ENCODE measurements around the gene LYPD6B. TPM values are rescaled to one million over a fixed set of nuclear protein-coding genes. Genes with fewer than 3 reads are reported as not detected.
A peak's percentile ranks its signal among the peaks of the same experiment; 100 is the strongest.

The LYPD6B gene
- total RNA-seq, 1 experiment from 2014 or later, result 0.75 TPM

DNA sequence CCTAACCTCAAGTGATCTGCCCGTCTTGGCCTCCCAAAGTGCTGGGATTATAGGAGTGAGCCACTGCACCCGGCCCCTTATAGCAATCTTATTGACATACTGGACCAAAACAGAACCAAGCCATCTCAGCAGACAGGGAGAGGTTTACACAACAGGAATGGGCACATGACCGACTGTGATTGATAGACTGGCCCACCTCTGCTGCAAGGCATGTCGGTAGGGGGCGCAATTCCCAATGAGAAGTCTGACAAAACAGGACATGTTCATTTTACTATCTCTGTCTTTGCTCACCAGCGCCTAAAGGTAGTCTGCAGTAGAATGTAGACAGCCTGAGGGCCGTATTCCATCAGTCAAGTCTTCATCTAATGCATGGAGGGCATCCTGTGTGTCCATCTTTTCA is 2.0 kb downstream of the LYPD6B start:
- peak; percentile 90 for DNase-seq

DNA sequence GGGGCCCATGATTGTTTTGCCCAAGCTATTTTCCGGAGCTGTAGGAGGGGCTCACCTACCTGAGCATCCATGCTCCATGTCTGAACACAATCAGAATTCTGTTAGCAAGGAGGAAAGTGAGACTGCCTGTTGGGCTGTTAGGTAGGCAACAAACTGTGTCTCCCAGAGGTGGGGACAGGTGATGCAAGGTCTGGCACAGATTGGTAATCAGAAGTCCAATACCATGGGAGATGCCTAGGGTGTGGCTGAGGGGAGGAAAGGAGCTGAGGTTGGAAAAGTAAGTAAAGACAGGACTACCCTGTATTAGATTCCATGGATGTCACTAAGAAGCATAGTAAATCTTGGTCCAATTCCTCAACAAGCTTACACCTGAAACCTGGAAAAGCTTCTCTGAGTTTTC is 3.0 kb downstream of the LYPD6B start:
- no peaks in the 10 kb centered on the region for H3K9me2 ChIP-seq (replicated peaks; ENCODE audit: insufficient read depth, low read length)
- no peak for DNase-seq
- no peaks in the 10 kb centered on the region for H4K20me1 ChIP-seq (ENCODE audit: insufficient read depth, low read depth, low read length)
- H3K9me3 ChIP-seq (ENCODE audit: low read length), result no peaks in the 10 kb centered on the region
- H3K79me2 ChIP-seq (ENCODE audit: low read length), result no peaks in the 10 kb centered on the region
- H3K4me1 ChIP-seq (ENCODE audit: low read length), result no peaks in the 10 kb centered on the region
- no peak overlapping the region for H2AFZ ChIP-seq (ENCODE audit: low read length)
- no peak overlapping the region for H3K27ac ChIP-seq (ENCODE audit: low read length)
- no peaks in the 10 kb centered on the region for H3K27me3 ChIP-seq (ENCODE audit: low read length)
- no peak overlapping the region for H3K4me2 ChIP-seq (ENCODE audit: low read depth, low read length, poor library complexity, severe bottlenecking)
- H3K36me3 ChIP-seq (ENCODE audit: insufficient read depth, low read length), result no peaks in the 10 kb centered on the region
- no peak overlapping the region for H3K4me3 ChIP-seq (ENCODE audit: low read length)
- H3K9ac ChIP-seq (ENCODE audit: low read length), result no peak overlapping the region

More for the DNA sequence above, 2.0 kb downstream of the LYPD6B start:
- H3K9me2 ChIP-seq (replicated peaks; ENCODE audit: insufficient read depth, low read length), result no peaks in the 10 kb centered on the region
- H3K4me1 ChIP-seq (ENCODE audit: low read length), result no peaks in the 10 kb centered on the region
- H3K27ac ChIP-seq (ENCODE audit: low read length), result no peak overlapping the region
- H3K36me3 ChIP-seq (ENCODE audit: insufficient read depth, low read length), result no peaks in the 10 kb centered on the region
- H3K9me3 ChIP-seq (ENCODE audit: low read length), result no peaks in the 10 kb centered on the region
- no peak overlapping the region for H3K9ac ChIP-seq (ENCODE audit: low read length)
- no peak overlapping the region for H3K4me2 ChIP-seq (ENCODE audit: low read depth, low read length, poor library complexity, severe bottlenecking)
- no peaks in the 10 kb centered on the region for H3K79me2 ChIP-seq (ENCODE audit: low read length)
- no peaks in the 10 kb centered on the region for H4K20me1 ChIP-seq (ENCODE audit: insufficient read depth, low read depth, low read length)
- no peak overlapping the region for H2AFZ ChIP-seq (ENCODE audit: low read length)
- H3K27me3 ChIP-seq (ENCODE audit: low read length), result no peaks in the 10 kb centered on the region
- no peak overlapping the region for H3K4me3 ChIP-seq (ENCODE audit: low read length)

GRCh38 chr2:149042881-149043280 is 4.4 kb downstream of the LYPD6B start:
- H3K4me3 ChIP-seq (ENCODE audit: low read length), result no peak overlapping the region
- no peak overlapping the region for H3K9ac ChIP-seq (ENCODE audit: low read length)
- no peak overlapping the region for H2AFZ ChIP-seq (ENCODE audit: low read length)
- no peak overlapping the region for H3K27ac ChIP-seq (ENCODE audit: low read length)
- DNase-seq, result no peak
- no peaks in the 10 kb centered on the region for H3K9me3 ChIP-seq (ENCODE audit: low read length)
- no peaks in the 10 kb centered on the region for H3K4me1 ChIP-seq (ENCODE audit: low read length)
- no peaks in the 10 kb centered on the region for H3K27me3 ChIP-seq (ENCODE audit: low read length)
- H3K79me2 ChIP-seq (ENCODE audit: low read length), result no peaks in the 10 kb centered on the region
- no peaks in the 10 kb centered on the region for H3K9me2 ChIP-seq (replicated peaks; ENCODE audit: insufficient read depth, low read length)
- H4K20me1 ChIP-seq (ENCODE audit: insufficient read depth, low read depth, low read length), result no peaks in the 10 kb centered on the region
- no peak overlapping the region for H3K4me2 ChIP-seq (ENCODE audit: low read depth, low read length, poor library complexity, severe bottlenecking)
- H3K36me3 ChIP-seq (ENCODE audit: insufficient read depth, low read length), result no peaks in the 10 kb centered on the region

DNA sequence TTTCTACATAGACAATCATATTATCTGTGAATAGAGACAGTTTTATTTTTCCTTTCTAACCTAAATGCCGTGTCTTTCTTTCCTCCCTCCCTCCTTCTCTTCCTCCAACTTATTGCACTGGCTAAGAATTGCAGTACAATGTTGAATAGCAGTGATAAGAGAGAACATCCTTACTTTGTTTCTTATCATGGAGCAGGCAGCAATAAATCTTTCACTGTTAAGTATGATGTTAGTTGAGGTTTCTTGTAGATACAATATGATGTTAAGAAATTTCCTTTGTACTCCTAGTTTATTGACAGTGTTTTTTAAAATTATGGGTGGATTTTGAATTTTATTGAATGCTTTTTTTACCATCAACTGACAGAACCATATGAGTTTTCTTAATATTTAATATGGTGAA is 6.0 kb downstream of the LYPD6B start:
- no peak for DNase-seq
- H3K36me3 ChIP-seq (ENCODE audit: insufficient read depth, low read length), result no peaks in the 10 kb centered on the region
- no peak overlapping the region for H3K9ac ChIP-seq (ENCODE audit: low read length)
- no peak overlapping the region for H3K27ac ChIP-seq (ENCODE audit: low read length)
- no peaks in the 10 kb centered on the region for H3K27me3 ChIP-seq (ENCODE audit: low read length)
- no peaks in the 10 kb centered on the region for H3K4me1 ChIP-seq (ENCODE audit: low read length)
- H3K9me2 ChIP-seq (replicated peaks; ENCODE audit: insufficient read depth, low read length), result no peaks in the 10 kb centered on the region
- H2AFZ ChIP-seq (ENCODE audit: low read length), result no peak overlapping the region
- H3K4me2 ChIP-seq (ENCODE audit: low read depth, low read length, poor library complexity, severe bottlenecking), result no peak overlapping the region
- H3K79me2 ChIP-seq (ENCODE audit: low read length), result no peaks in the 10 kb centered on the region
- H4K20me1 ChIP-seq (ENCODE audit: insufficient read depth, low read depth, low read length), result no peaks in the 10 kb centered on the region
- no peaks in the 10 kb centered on the region for H3K9me3 ChIP-seq (ENCODE audit: low read length)
- H3K4me3 ChIP-seq (ENCODE audit: low read length), result no peak overlapping the region

GRCh38 chr2:149047118-149047517 is 8.6 kb downstream of the LYPD6B start:
- Histone ChIP-seq H3K79me2 (ENCODE audit: low read length) (no peaks in the 10 kb centered on the region), H3K9ac (ENCODE audit: low read length) (no peak overlapping the region), H2AFZ (ENCODE audit: low read length) (no peak overlapping the region), H3K9me2 (replicated peaks; ENCODE audit: insufficient read depth, low read length) (no peaks in the 10 kb centered on the region), H3K36me3 (ENCODE audit: insufficient read depth, low read length) (no peaks in the 10 kb centered on the region), H3K4me1 (ENCODE audit: low read length) (no peaks in the 10 kb centered on the region), H3K27ac (ENCODE audit: low read length) (no peak overlapping the region), H3K27me3 (ENCODE audit: low read length) (no peaks in the 10 kb centered on the region), H3K4me2 (ENCODE audit: low read depth, low read length, poor library complexity, severe bottlenecking) (no peak overlapping the region), H4K20me1 (ENCODE audit: insufficient read depth, low read depth, low read length) (no peaks in the 10 kb centered on the region), H3K9me3 (ENCODE audit: low read length) (no peaks in the 10 kb centered on the region), H3K4me3 (ENCODE audit: low read length) (no peak overlapping the region)
- no peak for DNase-seq

DNA sequence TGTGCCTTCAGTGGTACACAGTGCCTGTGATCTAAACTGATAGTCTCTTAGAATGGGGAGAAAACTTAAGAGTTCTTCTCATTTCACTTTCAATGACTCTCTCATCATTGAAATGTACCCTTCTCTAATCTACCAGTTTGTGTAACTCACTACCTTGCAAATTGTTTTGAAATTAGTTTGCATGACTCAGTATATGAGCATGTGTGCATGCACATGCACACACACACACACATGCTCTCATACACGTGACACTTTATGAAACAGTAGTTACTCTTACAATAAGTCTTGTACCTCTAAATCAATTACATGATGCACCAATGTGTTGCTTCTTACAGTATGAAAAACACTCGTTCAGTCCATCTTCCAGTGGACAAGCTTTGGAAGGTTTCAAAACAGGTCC is 10.6 kb downstream of the LYPD6B start:
- Histone ChIP-seq H3K79me2 (ENCODE audit: low read length) (no peaks in the 10 kb centered on the region), H3K9me3 (ENCODE audit: low read length) (no peaks in the 10 kb centered on the region), H3K4me3 (ENCODE audit: low read length) (no peak overlapping the region), H4K20me1 (ENCODE audit: insufficient read depth, low read depth, low read length) (no peaks in the 10 kb centered on the region), H3K9ac (ENCODE audit: low read length) (no peak overlapping the region), H3K9me2 (replicated peaks; ENCODE audit: insufficient read depth, low read length) (no peaks in the 10 kb centered on the region), H3K36me3 (ENCODE audit: insufficient read depth, low read length) (no peaks in the 10 kb centered on the region), H3K4me1 (ENCODE audit: low read length) (no peaks in the 10 kb centered on the region), H3K27me3 (ENCODE audit: low read length) (no peaks in the 10 kb centered on the region), H2AFZ (ENCODE audit: low read length) (no peak overlapping the region), H3K4me2 (ENCODE audit: low read depth, low read length, poor library complexity, severe bottlenecking) (no peak overlapping the region), H3K27ac (ENCODE audit: low read length) (no peak overlapping the region)
- DNase-seq, result no peak

DNA sequence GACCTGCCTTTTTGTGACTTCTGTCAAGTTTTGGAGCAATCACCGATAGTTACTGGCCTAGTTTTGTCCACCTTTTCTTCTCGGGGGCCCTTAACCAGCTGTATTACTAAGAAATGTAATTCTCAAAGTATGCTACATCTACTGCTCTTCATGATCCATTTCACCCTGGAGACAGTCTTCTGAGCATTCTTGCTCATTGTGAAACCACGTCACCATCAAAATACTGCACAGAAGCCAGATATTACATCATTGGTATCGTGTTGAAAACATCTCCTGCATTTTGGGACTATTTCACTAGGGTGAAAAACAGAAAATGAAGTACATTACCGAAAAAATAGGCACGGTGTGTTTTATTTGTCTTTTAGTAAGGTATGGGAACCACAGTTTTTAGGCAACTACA is 11.7 kb downstream of the LYPD6B start:
- Histone ChIP-seq H4K20me1 (ENCODE audit: insufficient read depth, low read depth, low read length) (no peaks in the 10 kb centered on the region), H3K36me3 (ENCODE audit: insufficient read depth, low read length) (no peaks in the 10 kb centered on the region), H3K4me3 (ENCODE audit: low read length) (no peak overlapping the region), H3K4me2 (ENCODE audit: low read depth, low read length, poor library complexity, severe bottlenecking) (no peak overlapping the region), H3K9ac (ENCODE audit: low read length) (no peak overlapping the region), H3K27ac (ENCODE audit: low read length) (no peak overlapping the region), H2AFZ (ENCODE audit: low read length) (peak overlapping the region; percentile 62; the same call in 1 of the 2 replicates), H3K9me2 (replicated peaks; ENCODE audit: insufficient read depth, low read length) (no peaks in the 10 kb centered on the region), H3K79me2 (ENCODE audit: low read length) (no peaks in the 10 kb centered on the region), H3K27me3 (ENCODE audit: low read length) (no peaks in the 10 kb centered on the region), H3K9me3 (ENCODE audit: low read length) (no peaks in the 10 kb centered on the region), H3K4me1 (ENCODE audit: low read length) (no peaks in the 10 kb centered on the region)
- DNase-seq, result no peak

DNA sequence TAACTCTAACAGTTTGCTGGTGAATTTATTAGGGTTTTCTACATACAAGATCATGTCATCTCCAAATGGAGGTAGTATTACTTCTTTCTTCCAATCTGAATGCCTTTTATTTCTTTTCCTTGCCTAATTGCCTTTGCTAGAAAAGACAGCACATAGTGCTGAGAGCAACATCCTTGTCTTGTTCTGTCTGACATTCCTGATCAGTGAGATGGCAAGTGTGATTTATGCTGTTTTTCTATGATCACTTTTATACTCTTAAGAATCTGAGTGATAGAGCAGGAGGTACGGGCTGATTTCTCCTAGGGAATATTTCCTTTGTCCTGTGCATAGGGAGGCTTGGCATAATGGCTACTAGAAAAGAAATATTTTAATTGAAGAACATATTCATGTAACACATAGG is 17.3 kb downstream of the LYPD6B start:
- Histone ChIP-seq H3K27ac (ENCODE audit: low read length) (no peak overlapping the region), H3K4me2 (ENCODE audit: low read depth, low read length, poor library complexity, severe bottlenecking) (no peak overlapping the region), H3K9me2 (replicated peaks; ENCODE audit: insufficient read depth, low read length) (no peaks in the 10 kb centered on the region), H3K36me3 (ENCODE audit: insufficient read depth, low read length) (no peaks in the 10 kb centered on the region), H3K27me3 (ENCODE audit: low read length) (no peaks in the 10 kb centered on the region), H4K20me1 (ENCODE audit: insufficient read depth, low read depth, low read length) (no peaks in the 10 kb centered on the region), H3K79me2 (ENCODE audit: low read length) (no peaks in the 10 kb centered on the region), H3K9ac (ENCODE audit: low read length) (no peak overlapping the region), H3K4me3 (ENCODE audit: low read length) (no peak overlapping the region), H2AFZ (ENCODE audit: low read length) (no peak overlapping the region), H3K9me3 (ENCODE audit: low read length) (no peaks in the 10 kb centered on the region), H3K4me1 (ENCODE audit: low read length) (no peaks in the 10 kb centered on the region)
- DNase-seq, result no peak
